Kidney epithelial cell (primary cell): ENCODE results near the gene ME2. TPM values are rescaled to one million over a fixed set of nuclear protein-coding genes. Genes with fewer than 3 reads are reported as not detected.

Experiments used
- DNase-seq: peaks from one replicate; pipeline ENCODE4 v3.0.0-alpha.2; 2010; ENCODE audit warnings: low read depth
- H3K27me3 ChIP-seq: 2 replicates; pipeline ENCODE4 v1.6.0; 2011; ENCODE audit warnings: low read length; ENCODE audit not compliant: control insufficient read depth, insufficient read depth
- H3K36me3 ChIP-seq: 2 replicates; pipeline ENCODE4 v1.5.1; 2011; ENCODE audit warnings: low read length; ENCODE audit not compliant: control insufficient read depth, insufficient read depth
- H3K4me3 ChIP-seq: 2 replicates; pipeline ENCODE4 v1.5.1; 2011; ENCODE audit warnings: low read depth, mild to moderate bottlenecking, control low read depth, low read length
- total RNA-seq: library from RNA; depleted of rRNA; stranded (reverse); fragments of >200 nt; gene quantifications from 2 replicates; pipeline ENCODE4 v1.2.3, GENCODE V29; 2015
- TF ChIP-seq, protein P1 (sequence below): IDR thresholded peaks from 2 replicates; pipeline ENCODE4 v1.5.1; 2011; ENCODE audit warnings: mild to moderate bottlenecking, moderate library complexity, low read length, control low read depth, inconsistent platforms; ENCODE audit not compliant: insufficient read depth, poor library complexity, severe bottlenecking

The ME2 gene
- total RNA-seq, 1 donor from 2014 or later = 72.4 TPM

GRCh38 chr18:50869150-50869549 lies 9.8 kb upstream of the ME2 start:
- H3K27me3 ChIP-seq = no peaks in the 10 kb centered on the region
- no peak overlapping the region for H3K4me3 ChIP-seq
- TF ChIP-seq, protein P1, sequence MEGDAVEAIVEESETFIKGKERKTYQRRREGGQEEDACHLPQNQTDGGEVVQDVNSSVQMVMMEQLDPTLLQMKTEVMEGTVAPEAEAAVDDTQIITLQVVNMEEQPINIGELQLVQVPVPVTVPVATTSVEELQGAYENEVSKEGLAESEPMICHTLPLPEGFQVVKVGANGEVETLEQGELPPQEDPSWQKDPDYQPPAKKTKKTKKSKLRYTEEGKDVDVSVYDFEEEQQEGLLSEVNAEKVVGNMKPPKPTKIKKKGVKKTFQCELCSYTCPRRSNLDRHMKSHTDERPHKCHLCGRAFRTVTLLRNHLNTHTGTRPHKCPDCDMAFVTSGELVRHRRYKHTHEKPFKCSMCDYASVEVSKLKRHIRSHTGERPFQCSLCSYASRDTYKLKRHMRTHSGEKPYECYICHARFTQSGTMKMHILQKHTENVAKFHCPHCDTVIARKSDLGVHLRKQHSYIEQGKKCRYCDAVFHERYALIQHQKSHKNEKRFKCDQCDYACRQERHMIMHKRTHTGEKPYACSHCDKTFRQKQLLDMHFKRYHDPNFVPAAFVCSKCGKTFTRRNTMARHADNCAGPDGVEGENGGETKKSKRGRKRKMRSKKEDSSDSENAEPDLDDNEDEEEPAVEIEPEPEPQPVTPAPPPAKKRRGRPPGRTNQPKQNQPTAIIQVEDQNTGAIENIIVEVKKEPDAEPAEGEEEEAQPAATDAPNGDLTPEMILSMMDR = no peak
- no peaks in the 10 kb centered on the region for H3K36me3 ChIP-seq
- DNase-seq = no peak

DNA sequence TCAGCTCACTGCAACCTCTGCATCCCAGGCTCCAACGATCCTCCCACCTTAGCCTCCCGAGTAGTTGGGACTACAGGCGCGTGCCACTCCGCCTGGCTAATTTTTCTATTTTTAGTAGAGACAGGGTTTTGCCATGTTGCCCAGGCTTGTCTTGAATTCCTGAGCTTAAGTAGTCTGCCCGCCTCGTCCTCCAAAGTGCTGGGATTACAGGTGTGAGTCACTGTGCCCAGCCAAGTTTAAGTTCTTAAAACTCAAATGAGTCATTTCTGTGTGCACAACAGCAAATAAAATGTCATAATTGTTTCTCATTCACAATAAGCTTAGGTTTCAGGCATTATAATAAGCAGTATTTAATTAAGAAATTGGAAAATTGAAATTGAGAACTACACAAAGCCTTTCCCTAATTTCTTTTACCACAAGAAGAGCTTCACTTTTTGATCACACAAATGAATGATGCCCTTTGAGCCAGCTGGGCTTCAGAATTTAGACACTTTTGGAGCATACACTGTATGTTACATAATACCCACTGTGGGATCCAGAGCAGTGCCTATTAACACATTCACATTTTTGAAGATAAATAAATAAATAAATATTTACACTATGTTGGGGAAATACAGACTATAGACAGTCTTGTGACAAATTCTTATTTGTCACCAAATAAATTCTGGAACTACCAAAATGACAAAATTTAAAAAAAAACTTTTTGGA lies 8.6 kb upstream of the ME2 start:
- peak; percentile 75 for DNase-seq
- TF ChIP-seq, protein P1 = no peak
- Histone ChIP-seq H3K27me3 (no peaks in the 10 kb centered on the region), H3K4me3 (no peak overlapping the region), H3K36me3 (no peaks in the 10 kb centered on the region)

DNA sequence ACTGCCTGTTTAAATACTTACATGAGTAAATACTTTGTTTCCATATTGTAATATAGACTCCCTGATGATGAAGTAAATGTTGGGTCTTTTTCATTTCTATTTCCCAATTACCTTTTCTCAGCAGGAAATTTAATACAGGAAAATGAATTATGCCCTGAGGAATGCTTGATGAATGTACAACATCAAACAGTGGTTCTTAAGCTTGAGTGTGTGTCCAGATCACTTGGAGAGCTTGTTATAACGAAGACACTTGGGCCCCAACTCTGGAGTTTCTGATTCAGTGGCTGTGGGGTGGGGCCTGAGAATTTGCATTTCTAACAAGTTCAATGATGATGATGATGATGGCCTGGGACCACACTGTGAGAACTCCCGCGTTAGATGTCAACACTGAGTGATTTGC lies 7.1 kb upstream of the ME2 start:
- no peak for DNase-seq
- TF ChIP-seq, protein P1 = no peak
- Histone ChIP-seq H3K4me3 (no peak overlapping the region), H3K36me3 (no peaks in the 10 kb centered on the region), H3K27me3 (no peaks in the 10 kb centered on the region)

DNA sequence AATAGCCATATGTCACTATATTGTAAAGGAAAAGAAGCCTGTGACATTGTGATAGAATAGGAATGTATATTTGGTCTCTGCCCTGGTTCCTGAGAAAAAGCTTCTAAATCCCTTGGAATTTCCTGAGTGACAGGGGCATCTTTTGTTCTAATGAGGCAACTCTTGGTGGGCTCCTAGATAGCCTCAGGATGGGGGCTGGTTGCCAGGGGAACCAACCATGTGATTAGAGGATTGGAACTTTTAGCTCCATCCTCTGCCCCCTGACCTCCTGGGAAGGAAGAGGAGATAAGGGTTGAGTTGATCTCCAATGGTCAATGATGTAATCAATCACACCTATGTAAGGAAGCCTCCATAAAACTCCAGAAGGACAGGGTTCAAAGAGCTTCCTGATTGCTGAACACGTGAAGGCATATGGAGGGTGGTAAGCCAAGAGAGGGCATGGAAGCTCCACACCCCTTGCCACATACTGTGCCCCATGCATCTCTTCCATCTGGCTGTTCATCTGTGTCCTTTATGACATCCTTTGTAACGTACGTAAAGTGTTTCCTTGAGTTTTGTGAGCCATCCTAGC lies 2.9 kb upstream of the ME2 start:
- TF ChIP-seq, protein P1 = no peak

GRCh38 chr18:50877545-50878265 lies 1.2 kb upstream of the ME2 start:
- TF ChIP-seq, protein P1 = no peak
- Histone ChIP-seq H3K4me3 (no peak overlapping the region), H3K27me3 (no peaks in the 10 kb centered on the region), H3K36me3 (no peaks in the 10 kb centered on the region)
- DNase-seq = no peak

More for the DNA sequence above, 2.9 kb upstream of the ME2 start:
- no peak for DNase-seq
- Histone ChIP-seq H3K4me3 (no peak overlapping the region), H3K27me3 (no peaks in the 10 kb centered on the region), H3K36me3 (no peaks in the 10 kb centered on the region)
